DMS53 (cell line): Measurements from ENCODE around the gene CALD1.

Experiments used
- DNase-seq: peaks from one replicate; lab custom pipeline; 2025; lab: John Stamatoyannopoulos, UW

The CALD1 gene

DNA sequence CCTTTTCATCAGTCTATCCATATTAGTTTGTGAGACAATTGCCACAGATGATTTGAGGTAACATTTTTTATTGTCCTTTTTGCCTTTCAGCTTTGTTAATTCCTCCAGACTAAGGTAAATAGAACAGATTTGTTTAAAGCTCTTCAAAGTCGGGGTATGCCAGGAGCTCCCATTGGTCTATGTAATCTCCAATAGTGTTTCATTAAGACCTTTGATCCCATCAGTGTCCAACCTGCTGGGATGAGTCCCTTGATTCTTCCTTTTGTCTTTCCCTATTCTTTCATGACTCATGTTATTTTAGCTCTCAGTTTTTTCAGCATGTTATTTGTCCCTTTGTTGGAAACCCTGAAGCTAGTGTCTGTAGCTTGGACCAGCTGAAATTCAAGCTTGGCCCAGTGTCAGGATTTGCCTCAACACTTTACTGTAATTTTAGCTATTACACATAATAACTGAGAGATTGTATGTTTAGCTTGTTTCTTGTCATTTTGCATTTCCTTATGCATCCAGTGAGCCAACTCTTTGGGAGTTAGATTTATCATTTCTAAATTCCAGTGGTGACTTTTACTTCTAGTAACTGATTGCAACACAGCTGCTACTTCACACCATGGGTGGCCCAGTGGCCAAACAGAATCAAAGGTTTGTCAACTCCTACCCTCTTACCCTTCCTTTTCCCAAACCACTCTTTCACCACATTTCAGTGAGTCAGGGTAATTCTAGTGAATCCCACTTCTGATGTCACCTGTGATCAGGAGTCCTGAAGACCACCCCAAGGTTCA lies 222.1 kb downstream of the CALD1 start:
- DNase-seq = no peak

DNA sequence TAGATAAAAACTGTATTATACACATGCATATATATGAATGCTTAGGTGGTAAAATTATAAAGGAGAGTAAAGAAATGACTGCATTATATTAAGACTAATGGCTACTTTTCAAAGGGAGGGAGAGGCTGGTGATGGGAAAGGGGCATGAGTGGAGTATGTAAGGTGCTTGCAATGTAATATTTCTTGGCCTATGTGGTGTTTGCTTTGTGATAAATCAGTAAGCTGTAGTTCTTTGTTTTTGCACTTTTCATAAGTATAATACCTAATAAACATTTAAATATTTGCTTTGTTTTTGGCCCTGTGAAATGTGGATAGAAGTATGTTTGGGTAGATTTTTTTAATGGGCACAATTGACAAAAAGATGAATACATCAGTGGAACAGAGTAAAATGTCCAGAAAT lies 232.8 kb downstream of the CALD1 start:
- DNase-seq = no peak
